CD4-positive, alpha-beta memory T cell (primary cell): ENCODE results near the gene CADPS. TPM values are rescaled to one million over a fixed set of nuclear protein-coding genes. Genes with fewer than 3 reads are reported as not detected.

Source experiments
- CTCF ChIA-PET: fragments of 350-600 bp; sonication (Branson Sonifier 250); formaldehyde crosslinking; loops from one replicate; lab custom pipeline; 2021; ENCODE audit warnings: inconsistent platforms; ENCODE audit not compliant: partially characterized antibody; lab: Charles Lee
- POLR2A ChIA-PET: fragments of 350-600 bp; sonication (Branson Sonifier 250); formaldehyde crosslinking; loops from one replicate; lab custom pipeline; 2021; ENCODE audit not compliant: partially characterized antibody; lab: Charles Lee
- DNase-seq, 5 donors: peaks; one replicate each; pipeline versions ENCODE4 v3.0.0 to v3.0.0-alpha.2; 2020 to 2022; ENCODE audit warnings: mixed read lengths in 1 of 5
- H3K27ac ChIP-seq: one replicate; pipeline ENCODE4 v1.7.0; 2013; ENCODE audit warnings: low read depth, low read length
- H3K27me3 ChIP-seq: 2 replicates; pipeline ENCODE4 v1.7.0; 2013; ENCODE audit warnings: mild to moderate bottlenecking, low read length, moderate library complexity; ENCODE audit not compliant: insufficient read depth
- H3K36me3 ChIP-seq: 2 replicates; pipeline ENCODE4 v1.7.0; 2013; ENCODE audit warnings: mild to moderate bottlenecking, low read length, moderate library complexity; ENCODE audit not compliant: insufficient read depth
- H3K4me1 ChIP-seq: 2 replicates; pipeline ENCODE4 v1.7.0; 2013; ENCODE audit warnings: mild to moderate bottlenecking, low read length, moderate library complexity; ENCODE audit not compliant: insufficient read depth
- H3K4me3 ChIP-seq, 2 donors: one replicate each; pipeline ENCODE4 v1.7.0; 2013; ENCODE audit warnings: low read length in 2 of 2, mild to moderate bottlenecking in 1 of 2
- H3K9me3 ChIP-seq, 2 donors: one replicate each; pipeline ENCODE4 v1.7.0; 2013; ENCODE audit warnings: low read length in 2 of 2, control low read depth in 1 of 2; ENCODE audit not compliant: control insufficient read depth in 1 of 2
- H3K27ac Mint-ChIP-seq, 7 donors: one replicate each; pipeline ENCODE4 v1.8.0; 2020 to 2021; ENCODE audit warnings: mixed read lengths in 7 of 7, mild to moderate bottlenecking in 6 of 7, inconsistent platforms in 3 of 7, moderate library complexity in 3 of 7
- H3K27me3 Mint-ChIP-seq, 2 donors: one replicate each; pipeline ENCODE4 v1.8.0; 2020 to 2021; ENCODE audit warnings: mixed read lengths in 2 of 2
- H3K36me3 Mint-ChIP-seq, 2 donors: one replicate each; pipeline ENCODE4 v1.8.0; 2020 to 2021; ENCODE audit warnings: mixed read lengths in 2 of 2, inconsistent platforms in 1 of 2, mild to moderate bottlenecking in 1 of 2
- H3K4me1 Mint-ChIP-seq, 4 donors: one replicate each; pipeline ENCODE4 v1.8.0; 2020 to 2021; ENCODE audit warnings: mixed read lengths in 4 of 4, mild to moderate bottlenecking in 1 of 4
- H3K4me3 Mint-ChIP-seq, 8 donors: one replicate each; pipeline ENCODE4 v1.8.0; 2020 to 2021; ENCODE audit warnings: mixed read lengths in 8 of 8, mild to moderate bottlenecking in 7 of 8, moderate library complexity in 6 of 8, inconsistent platforms in 3 of 8
- H3K9me3 Mint-ChIP-seq, 8 donors: one replicate each; pipeline ENCODE4 v1.8.0; 2020 to 2021; ENCODE audit warnings: mixed read lengths in 8 of 8, mild to moderate bottlenecking in 5 of 8, inconsistent platforms in 3 of 8, moderate library complexity in 1 of 8
- intact Hi-C: fragments of 100-400 bp; cut with micrococcal nuclease; formaldehyde crosslinking; loops from one replicate; pipeline ENCODE4 v1.15.1; 2023
- polyA plus RNA-seq, 2 donors: library from polyadenylated mRNA; unstranded; fragments of 300-500 nt; fragmentation: Illumina TruSeq; gene quantifications; one replicate each; pipeline ENCODE4 v1.2.3, GENCODE V29; 2021
- total RNA-seq, 2 experiments: library from RNA; stranded (reverse); gene quantifications; one replicate each; pipeline ENCODE4 v1.2.3, GENCODE V29; 2021

Gene CADPS
- total and polyA plus RNA-seq, 4 experiments from 2014 or later = not detected

DNA sequence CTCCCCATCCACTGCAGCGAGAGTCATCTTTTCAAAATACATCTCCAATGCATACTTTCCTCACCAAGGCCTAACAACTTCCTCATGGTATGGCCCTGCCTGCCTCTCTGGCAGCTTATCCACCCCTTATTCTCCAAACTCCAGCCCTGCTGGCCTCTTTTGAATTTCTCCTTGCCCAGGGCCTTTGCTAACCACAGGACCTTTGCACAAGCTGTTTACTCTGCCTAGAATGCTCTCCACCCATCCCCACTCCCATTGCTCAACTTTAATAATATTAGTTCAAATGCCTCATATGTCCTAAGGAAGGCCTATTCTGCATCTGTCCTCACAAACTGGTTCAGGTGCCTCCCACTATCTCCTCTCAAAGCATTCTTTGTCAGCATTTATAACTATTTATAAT is 230.7 kb downstream of the CADPS start:
- Mint-ChIP-seq H3K27ac (no peak overlapping the region), H3K36me3 (no peaks in the 10 kb centered on the region), H3K27me3 (peaks cover 0 to 2% of the 10 kb centered on the region in 2 donors), H3K9me3 (peaks cover 0 to 5% (median 0%) of the 10 kb centered on the region in 8 donors), H3K4me3 (no peak overlapping the region), H3K4me1 (no peaks in the 10 kb centered on the region)
- H3K36me3 ChIP-seq = no peaks in the 10 kb centered on the region
- no peak for DNase-seq
- H3K4me1 ChIP-seq = no peaks in the 10 kb centered on the region
- ChIA-PET CTCF (no interaction called here), POLR2A (no interaction called here)
- H3K27ac ChIP-seq = no peak overlapping the region
- H3K4me3 ChIP-seq = no peak overlapping the region
- H3K27me3 ChIP-seq = no peaks in the 10 kb centered on the region
- intact Hi-C loops = no loop called here
- H3K9me3 ChIP-seq = no peaks in the 10 kb centered on the region

DNA sequence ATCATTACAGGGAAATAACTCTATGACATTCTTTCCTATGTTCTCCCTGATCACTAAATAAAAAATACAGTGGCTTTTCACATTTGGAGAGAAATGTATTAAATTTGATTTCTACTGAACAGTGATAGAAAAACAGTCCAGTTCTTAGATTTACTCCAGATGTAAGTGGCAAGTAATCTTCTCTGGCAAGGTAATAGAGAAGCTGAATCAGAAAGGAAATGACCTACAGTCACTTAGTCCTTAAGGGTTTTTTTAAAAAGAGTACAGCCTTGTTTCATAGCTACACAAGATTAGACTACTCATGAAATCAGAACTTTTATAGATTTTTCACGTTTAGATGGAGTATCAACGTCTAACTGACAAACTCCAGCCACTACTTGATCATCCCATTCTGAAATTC is 236.9 kb downstream of the CADPS start:
- POLR2A ChIA-PET = no interaction called here
- H3K4me3 Mint-ChIP-seq = no peak overlapping the region
- DNase-seq = no peak
- peaks cover 0 to 5% (median 0%) of the 10 kb centered on the region in 8 donors for H3K9me3 Mint-ChIP-seq
- Histone ChIP-seq H3K36me3 (no peaks in the 10 kb centered on the region), H3K4me3 (no peak overlapping the region), H3K27ac (no peak overlapping the region), H3K27me3 (no peaks in the 10 kb centered on the region), H3K9me3 (no peaks in the 10 kb centered on the region), H3K4me1 (no peaks in the 10 kb centered on the region)
- no peaks in the 10 kb centered on the region for H3K36me3 Mint-ChIP-seq
- intact Hi-C loops = no loop called here
- no peaks in the 10 kb centered on the region for H3K4me1 Mint-ChIP-seq
- no peaks in the 10 kb centered on the region for H3K27me3 Mint-ChIP-seq
- CTCF ChIA-PET = no interaction called here
- H3K27ac Mint-ChIP-seq = no peak overlapping the region

- H3K4me3 Mint-ChIP-seq = no peak overlapping the region
- H3K27me3 Mint-ChIP-seq = no peaks in the 10 kb centered on the region
- H3K4me1 ChIP-seq = no peaks in the 10 kb centered on the region
- H3K9me3 Mint-ChIP-seq = peaks cover 0 to 3% (median 0%) of the 10 kb centered on the region in 8 donors
- no peaks in the 10 kb centered on the region for H3K4me1 Mint-ChIP-seq
- no peak overlapping the region for H3K4me3 ChIP-seq
- no peaks in the 10 kb centered on the region for H3K36me3 Mint-ChIP-seq
- DNase-seq = no peak
- no peaks in the 10 kb centered on the region for H3K36me3 ChIP-seq
- ChIA-PET POLR2A (no interaction called here), CTCF (interaction anchor here (1.3 kb wide), 1 partner anchor 14 kb away, joined by 3 read pairs; no protein-coding TSS in a partner anchor)
- H3K27me3 ChIP-seq = no peaks in the 10 kb centered on the region
- H3K27ac ChIP-seq = no peak overlapping the region
- H3K27ac Mint-ChIP-seq = no peak overlapping the region
- H3K9me3 ChIP-seq = no peaks in the 10 kb centered on the region
- intact Hi-C loops = no loop called here
Measured at GRCh38 chr3:62636235-62636826, 238.9 kb downstream of the CADPS start.

- Histone ChIP-seq H3K27me3 (no peaks in the 10 kb centered on the region), H3K36me3 (no peaks in the 10 kb centered on the region), H3K9me3 (no peaks in the 10 kb centered on the region), H3K4me3 (no peak overlapping the region), H3K27ac (no peak overlapping the region), H3K4me1 (no peaks in the 10 kb centered on the region)
- ChIA-PET CTCF (no interaction called here), POLR2A (no interaction called here)
- H3K9me3 Mint-ChIP-seq = no peaks in the 10 kb centered on the region
- DNase-seq = no peak
- no peak overlapping the region for H3K27ac Mint-ChIP-seq
- no peaks in the 10 kb centered on the region for H3K27me3 Mint-ChIP-seq
- H3K36me3 Mint-ChIP-seq = no peaks in the 10 kb centered on the region
- no peaks in the 10 kb centered on the region for H3K4me1 Mint-ChIP-seq
- intact Hi-C loops = no loop called here
- no peak overlapping the region for H3K4me3 Mint-ChIP-seq
Measured at GRCh38 chr3:62632510-62633294, 242.5 kb downstream of the CADPS start.

DNA sequence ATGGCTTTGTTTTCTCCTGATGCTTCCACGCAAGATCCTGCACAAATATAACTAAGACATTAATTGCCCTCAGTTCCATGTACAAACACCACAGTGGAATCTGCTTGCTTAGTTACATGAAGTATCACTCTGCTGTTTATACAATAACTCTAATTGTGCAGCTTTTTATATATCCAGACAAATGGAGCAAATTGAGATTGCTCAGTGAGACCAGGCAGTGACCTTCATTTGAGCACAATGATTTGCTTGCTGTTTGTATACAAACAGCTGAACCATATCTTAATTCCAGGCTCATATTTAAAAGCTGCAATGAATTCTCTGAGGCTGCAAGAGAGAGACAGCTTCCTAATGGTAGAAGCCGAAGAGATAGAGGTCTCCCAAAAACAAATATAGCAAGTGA is 243.7 kb downstream of the CADPS start:
- Mint-ChIP-seq H3K9me3 (no peaks in the 10 kb centered on the region), H3K27me3 (no peaks in the 10 kb centered on the region), H3K36me3 (no peaks in the 10 kb centered on the region), H3K4me1 (no peaks in the 10 kb centered on the region), H3K27ac (no peak overlapping the region), H3K4me3 (no peak overlapping the region)
- H3K9me3 ChIP-seq = no peaks in the 10 kb centered on the region
- no peaks in the 10 kb centered on the region for H3K27me3 ChIP-seq
- CTCF ChIA-PET = no interaction called here
- H3K4me1 ChIP-seq = no peaks in the 10 kb centered on the region
- H3K27ac ChIP-seq = no peak overlapping the region
- DNase-seq = no peak
- no peaks in the 10 kb centered on the region for H3K36me3 ChIP-seq
- POLR2A ChIA-PET = no interaction called here
- H3K4me3 ChIP-seq = no peak overlapping the region
- intact Hi-C loops = no loop called here

DNA sequence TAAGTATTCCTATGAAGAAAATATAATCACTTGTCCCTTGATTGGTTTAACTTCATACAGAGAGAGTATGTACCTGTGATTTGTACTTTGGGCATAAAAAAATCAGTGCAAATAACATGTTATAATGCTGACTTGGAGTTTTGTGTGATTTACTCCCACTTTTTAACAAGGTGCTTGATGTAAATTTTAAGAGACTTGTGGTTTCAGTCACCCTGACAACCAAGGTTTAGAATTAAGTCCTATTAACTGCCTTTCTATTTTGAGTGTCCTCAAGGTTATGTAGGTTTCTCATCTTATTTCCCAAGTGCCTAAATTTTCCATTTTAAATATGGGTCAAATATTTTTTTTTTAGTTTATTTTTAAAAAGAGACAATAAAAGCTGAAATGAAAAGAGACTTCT is 244.6 kb downstream of the CADPS start:
- Mint-ChIP-seq H3K4me1 (no peaks in the 10 kb centered on the region), H3K27me3 (no peaks in the 10 kb centered on the region), H3K9me3 (no peaks in the 10 kb centered on the region), H3K36me3 (no peaks in the 10 kb centered on the region), H3K4me3 (no peak overlapping the region), H3K27ac (no peak overlapping the region)
- Histone ChIP-seq H3K27me3 (no peaks in the 10 kb centered on the region), H3K4me3 (no peak overlapping the region), H3K27ac (no peak overlapping the region), H3K36me3 (no peaks in the 10 kb centered on the region), H3K4me1 (no peaks in the 10 kb centered on the region), H3K9me3 (no peaks in the 10 kb centered on the region)
- POLR2A ChIA-PET = no interaction called here
- CTCF ChIA-PET = no interaction called here
- DNase-seq = no peak
- intact Hi-C loops = no loop called here

GRCh38 chr3:62625268-62625667 is 249.9 kb downstream of the CADPS start:
- Mint-ChIP-seq H3K9me3 (no peaks in the 10 kb centered on the region), H3K27me3 (peaks cover 0 to 3% of the 10 kb centered on the region in 2 donors), H3K36me3 (no peaks in the 10 kb centered on the region), H3K4me1 (no peaks in the 10 kb centered on the region), H3K27ac (no peak overlapping the region), H3K4me3 (no peak overlapping the region)
- Histone ChIP-seq H3K36me3 (no peaks in the 10 kb centered on the region), H3K27me3 (no peaks in the 10 kb centered on the region), H3K4me1 (no peaks in the 10 kb centered on the region), H3K4me3 (no peak overlapping the region), H3K9me3 (no peaks in the 10 kb centered on the region), H3K27ac (no peak overlapping the region)
- ChIA-PET POLR2A (no interaction called here), CTCF (interaction anchor here (1.5 kb wide), 1 partner anchor 27 kb away, joined by 3 read pairs; no protein-coding TSS in a partner anchor)
- intact Hi-C loops = no loop called here
- DNase-seq = no peak
